Adipocyte (in vitro differentiated cells): Measurements from ENCODE around the gene NXNL2.

Source experiments
- DNase-seq: peaks from one replicate; pipeline ENCODE4 v3.0.0-alpha.2; 2015; ENCODE audit warnings: low read depth
- H3K27me3 ChIP-seq: replicated peaks from 2 replicates; pipeline ENCODE4 v1.7.0; 2013; ENCODE audit warnings: mild to moderate bottlenecking, low read length, moderate library complexity; ENCODE audit not compliant: control insufficient read depth, insufficient read depth
- H3K36me3 ChIP-seq: 2 replicates; pipeline ENCODE4 v1.7.0; 2013; ENCODE audit warnings: low read length, mild to moderate bottlenecking, moderate library complexity; ENCODE audit not compliant: control insufficient read depth, insufficient read depth, severe bottlenecking
- H3K4me1 ChIP-seq: 2 replicates; pipeline ENCODE4 v1.7.0; 2013; ENCODE audit warnings: mild to moderate bottlenecking, low read length, moderate library complexity; ENCODE audit not compliant: control insufficient read depth, insufficient read depth
- H3K4me3 ChIP-seq: 2 replicates; pipeline ENCODE4 v1.7.0; 2013; ENCODE audit warnings: mild to moderate bottlenecking, low read length, moderate library complexity
- H3K9ac ChIP-seq: 2 replicates; pipeline ENCODE4 v1.7.0; 2013; ENCODE audit warnings: mild to moderate bottlenecking, low read length, moderate library complexity
- H3K9me3 ChIP-seq: 2 replicates; pipeline ENCODE4 v1.7.0; 2013; ENCODE audit warnings: mild to moderate bottlenecking, low read length, moderate library complexity; ENCODE audit not compliant: control insufficient read depth

The NXNL2 gene

GRCh38 chr9:88511906-88512305 lies 23.1 kb upstream of the NXNL2 start:
- DNase-seq: no peak
- Histone ChIP-seq H3K9me3 (no peaks in the 10 kb centered on the region), H3K36me3 (no peaks in the 10 kb centered on the region), H3K4me1 (no peaks in the 10 kb centered on the region), H3K27me3 (no peaks in the 10 kb centered on the region), H3K4me3 (no peak overlapping the region), H3K9ac (no peak overlapping the region)

GRCh38 chr9:88514247-88514646 lies 20.7 kb upstream of the NXNL2 start:
- DNase-seq: no peak
- Histone ChIP-seq H3K4me1 (no peaks in the 10 kb centered on the region), H3K27me3 (no peaks in the 10 kb centered on the region)

GRCh38 chr9:88521308-88521707 lies 13.7 kb upstream of the NXNL2 start:
- Histone ChIP-seq H3K4me3 (no peak overlapping the region), H3K9me3 (no peaks in the 10 kb centered on the region), H3K27me3 (peaks cover 5% of the 10 kb centered on the region), H3K36me3 (no peaks in the 10 kb centered on the region), H3K4me1 (no peaks in the 10 kb centered on the region), H3K9ac (no peak overlapping the region)
- no peak for DNase-seq

More at GRCh38 chr9:88514247-88514646, 20.7 kb upstream of the NXNL2 start:
- Histone ChIP-seq H3K36me3 (no peaks in the 10 kb centered on the region), H3K9me3 (no peaks in the 10 kb centered on the region), H3K9ac (no peak overlapping the region), H3K4me3 (no peak overlapping the region)

- H3K9me3 ChIP-seq: no peaks in the 10 kb centered on the region
- no peaks in the 10 kb centered on the region for H3K4me1 ChIP-seq
- no peak overlapping the region for H3K9ac ChIP-seq
- DNase-seq: no peak
- no peak overlapping the region for H3K4me3 ChIP-seq
- H3K27me3 ChIP-seq: peaks cover 5% of the 10 kb centered on the region
- no peaks in the 10 kb centered on the region for H3K36me3 ChIP-seq
These were observed 12.6 kb upstream of the NXNL2 start for GRCh38 chr9:88522360-88522759.

- Histone ChIP-seq H3K4me1 (peaks cover 3% of the 10 kb centered on the region), H3K4me3 (no peak overlapping the region), H3K27me3 (peaks cover 5% of the 10 kb centered on the region), H3K9ac (no peak overlapping the region), H3K9me3 (no peaks in the 10 kb centered on the region), H3K36me3 (no peaks in the 10 kb centered on the region)
- DNase-seq: peak; percentile 16
These were observed 11.9 kb upstream of the NXNL2 start for GRCh38 chr9:88523056-88523455.

GRCh38 chr9:88524911-88525310 lies 10.1 kb upstream of the NXNL2 start:
- Histone ChIP-seq H3K4me1 (peaks cover 21% of the 10 kb centered on the region), H3K9me3 (no peaks in the 10 kb centered on the region), H3K9ac (no peak overlapping the region), H3K27me3 (peaks cover 5% of the 10 kb centered on the region), H3K36me3 (no peaks in the 10 kb centered on the region), H3K4me3 (no peak overlapping the region)
- DNase-seq: no peak

GRCh38 chr9:88527618-88528017 lies 7.4 kb upstream of the NXNL2 start:
- Histone ChIP-seq H3K4me3 (no peak overlapping the region), H3K36me3 (no peaks in the 10 kb centered on the region)
- no peak for DNase-seq

GRCh38 chr9:88528080-88528790 lies 6.7 kb upstream of the NXNL2 start:
- peaks cover 39% of the 10 kb centered on the region for H3K4me1 ChIP-seq
- H3K9ac ChIP-seq: no peak overlapping the region
- H3K9me3 ChIP-seq: no peaks in the 10 kb centered on the region
- H3K36me3 ChIP-seq: no peaks in the 10 kb centered on the region
- no peaks in the 10 kb centered on the region for H3K27me3 ChIP-seq
- peak; percentile 71 for DNase-seq
- H3K4me3 ChIP-seq: no peak overlapping the region

More at GRCh38 chr9:88527618-88528017, 7.4 kb upstream of the NXNL2 start:
- no peak overlapping the region for H3K9ac ChIP-seq
- H3K27me3 ChIP-seq: no peaks in the 10 kb centered on the region
- H3K9me3 ChIP-seq: no peaks in the 10 kb centered on the region
- H3K4me1 ChIP-seq: peaks cover 39% of the 10 kb centered on the region

- Histone ChIP-seq H3K9me3 (no peaks in the 10 kb centered on the region), H3K4me1 (peaks cover 39% of the 10 kb centered on the region), H3K4me3 (peak overlapping the region; percentile 13), H3K9ac (no peak overlapping the region), H3K36me3 (no peaks in the 10 kb centered on the region), H3K27me3 (no peaks in the 10 kb centered on the region)
- DNase-seq: no peak
These were observed 5.5 kb upstream of the NXNL2 start for GRCh38 chr9:88529496-88529895.

GRCh38 chr9:88530051-88530450 lies 4.9 kb upstream of the NXNL2 start:
- Histone ChIP-seq H3K27me3 (no peaks in the 10 kb centered on the region), H3K4me1 (peaks cover 40% of the 10 kb centered on the region), H3K9me3 (no peaks in the 10 kb centered on the region), H3K9ac (no peak overlapping the region), H3K4me3 (peak overlapping the region; percentile 13), H3K36me3 (no peaks in the 10 kb centered on the region)
- peak; percentile 66 for DNase-seq

GRCh38 chr9:88531920-88532698 lies 2.9 kb upstream of the NXNL2 start:
- H3K4me3 ChIP-seq: peak overlapping the region; percentile 64
- no peak overlapping the region for H3K9ac ChIP-seq
- no peak for DNase-seq
- H3K36me3 ChIP-seq: no peaks in the 10 kb centered on the region
- peaks cover 44% of the 10 kb centered on the region for H3K4me1 ChIP-seq
- no peaks in the 10 kb centered on the region for H3K27me3 ChIP-seq
- no peaks in the 10 kb centered on the region for H3K9me3 ChIP-seq
